GM21737 (cell line): Measurements from ENCODE around the gene SOX13.
"Not testable (repeated sequence)": the region's sequence is repeated elsewhere in the genome, so short reads cannot be mapped to it uniquely, and the experiment has no call there.

Experiments used
- ATAC-seq: cut with Tn5 transposase; IDR thresholded peaks from one replicate; pipeline ENCODE4 v1.9.1; 2021; ENCODE audit warnings: mild to moderate bottlenecking, moderate library complexity; ENCODE audit not compliant: unreplicated experiment

The SOX13 gene

DNA sequence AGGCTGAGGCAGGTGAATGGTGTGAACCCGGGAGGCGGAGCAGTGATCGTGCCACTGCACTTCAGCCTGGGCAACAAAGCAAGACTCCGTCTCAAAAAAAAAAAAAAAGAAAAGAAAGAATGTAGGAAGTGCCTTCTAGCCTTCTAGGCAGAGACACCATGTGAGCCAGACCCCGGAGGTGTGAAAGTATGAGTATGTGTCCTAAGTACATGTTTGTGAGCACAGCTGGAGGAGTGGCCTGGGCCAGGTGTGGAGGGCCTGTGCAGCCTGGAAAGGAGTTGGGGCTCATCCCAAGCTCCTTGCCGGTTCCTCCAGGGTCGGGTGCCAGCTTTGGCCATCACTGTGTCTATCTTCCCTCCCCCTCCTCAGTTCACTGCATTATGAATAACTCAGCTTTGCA lies 13.0 kb downstream of the SOX13 start:
- ATAC-seq: no peak

DNA sequence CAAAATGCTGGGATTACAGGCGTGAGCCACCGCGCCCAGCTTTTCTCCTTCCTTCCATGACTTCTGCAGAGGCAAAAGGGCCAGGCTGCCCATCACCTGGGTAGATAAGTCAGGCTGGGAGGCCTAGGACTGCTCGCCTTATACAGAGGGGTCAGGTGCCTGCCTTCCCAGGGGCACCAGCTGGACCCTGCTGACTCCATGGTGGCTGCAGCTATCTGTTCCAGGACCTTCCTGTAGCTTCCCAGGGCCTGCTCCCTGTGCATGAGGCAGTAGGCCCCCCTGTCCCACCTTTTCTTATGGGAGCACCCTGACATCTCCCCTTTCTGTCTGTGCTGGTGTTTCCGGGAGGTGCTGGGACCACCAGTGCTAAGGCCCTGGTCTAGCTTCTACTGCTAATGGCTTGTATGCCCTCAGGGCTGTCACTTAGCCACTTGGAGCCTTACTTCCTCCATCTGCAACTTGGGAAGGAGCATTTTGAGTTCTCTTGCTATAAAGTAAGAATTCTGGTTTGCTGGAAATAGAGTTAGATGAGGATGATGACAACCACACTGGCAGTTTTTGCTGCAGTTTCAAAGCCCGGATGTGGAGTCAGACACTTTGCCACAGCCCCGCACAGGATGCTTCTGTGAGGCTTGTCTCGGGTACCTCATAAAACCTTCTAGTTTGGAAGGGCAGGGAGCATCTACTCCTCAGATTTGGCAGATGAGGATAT lies 14.4 kb downstream of the SOX13 start:
- no peak for ATAC-seq

- no peak for ATAC-seq
Observed at GRCh38 chr1:204087893-204088528, 15.1 kb downstream of the SOX13 start.

DNA sequence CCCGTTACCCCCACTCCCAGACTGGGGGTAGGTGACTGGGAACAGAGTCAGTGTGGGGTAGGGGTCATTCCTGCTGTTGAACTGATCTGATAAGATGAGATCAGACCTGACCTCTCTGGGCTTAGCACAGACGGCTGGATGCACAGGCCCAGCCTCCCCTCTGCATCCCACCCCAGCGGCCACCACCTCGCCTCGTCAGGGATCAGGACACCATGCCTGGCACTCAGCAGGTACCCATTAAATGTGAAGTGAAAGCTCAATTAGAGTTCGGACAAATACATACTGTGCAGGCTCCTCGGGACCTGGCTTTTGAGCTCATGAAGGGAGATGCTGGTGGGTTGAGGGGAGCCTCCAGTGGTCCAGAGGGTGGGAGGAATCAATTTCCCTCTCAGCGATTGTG lies 15.7 kb downstream of the SOX13 start:
- no peak for ATAC-seq

- ATAC-seq: no peak
Observed at GRCh38 chr1:204089044-204089751, 16.3 kb downstream of the SOX13 start.

DNA sequence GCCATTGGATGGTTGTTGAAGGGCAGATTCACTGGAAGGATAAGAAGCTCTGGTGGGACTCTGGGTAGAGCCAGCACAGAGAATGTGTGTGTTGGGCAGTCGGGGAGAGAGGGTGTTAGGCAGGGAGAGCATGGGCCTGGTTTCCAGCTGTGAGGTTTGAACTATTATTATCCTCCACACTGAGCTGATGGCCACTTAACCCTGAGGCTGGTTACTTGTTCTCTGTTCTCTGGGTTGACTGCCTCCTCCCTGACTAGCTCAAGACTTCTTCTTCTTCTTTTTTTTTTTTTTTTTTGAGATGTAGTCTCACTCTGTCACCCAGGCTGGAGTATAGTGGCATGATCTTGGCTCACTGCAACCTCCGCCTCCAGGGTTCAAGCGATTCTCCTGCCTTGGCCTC lies 17.2 kb downstream of the SOX13 start:
- not testable (repeated sequence) for ATAC-seq

GRCh38 chr1:204091066-204091465 lies 18.2 kb downstream of the SOX13 start:
- ATAC-seq: no peak

DNA sequence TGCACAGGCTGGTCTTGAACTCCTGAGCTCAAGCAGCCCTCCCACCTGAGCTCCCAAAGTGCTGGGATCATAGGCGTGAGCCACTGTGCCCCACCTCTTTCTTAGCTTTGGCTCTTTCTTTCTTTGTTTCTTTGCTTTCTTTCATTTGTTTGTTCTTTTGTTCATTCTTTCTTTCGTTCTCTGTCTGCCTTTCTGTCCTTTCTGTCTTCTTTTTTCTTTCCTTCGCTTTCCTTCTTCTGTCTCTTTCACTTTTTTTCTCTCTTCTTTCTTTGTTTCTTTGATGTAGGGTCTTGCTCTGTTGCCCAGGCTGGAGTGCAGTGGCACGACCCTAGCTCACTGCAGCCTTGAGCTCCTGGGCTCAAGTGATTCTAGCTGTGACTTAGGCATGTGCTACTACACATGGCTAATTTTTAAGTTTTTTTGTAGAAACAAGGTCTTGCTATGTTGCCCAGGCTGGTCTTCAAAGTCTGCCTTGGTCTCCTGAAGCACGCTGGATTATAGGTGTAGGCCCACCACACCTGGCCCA lies 18.9 kb downstream of the SOX13 start:
- ATAC-seq: no peak

DNA sequence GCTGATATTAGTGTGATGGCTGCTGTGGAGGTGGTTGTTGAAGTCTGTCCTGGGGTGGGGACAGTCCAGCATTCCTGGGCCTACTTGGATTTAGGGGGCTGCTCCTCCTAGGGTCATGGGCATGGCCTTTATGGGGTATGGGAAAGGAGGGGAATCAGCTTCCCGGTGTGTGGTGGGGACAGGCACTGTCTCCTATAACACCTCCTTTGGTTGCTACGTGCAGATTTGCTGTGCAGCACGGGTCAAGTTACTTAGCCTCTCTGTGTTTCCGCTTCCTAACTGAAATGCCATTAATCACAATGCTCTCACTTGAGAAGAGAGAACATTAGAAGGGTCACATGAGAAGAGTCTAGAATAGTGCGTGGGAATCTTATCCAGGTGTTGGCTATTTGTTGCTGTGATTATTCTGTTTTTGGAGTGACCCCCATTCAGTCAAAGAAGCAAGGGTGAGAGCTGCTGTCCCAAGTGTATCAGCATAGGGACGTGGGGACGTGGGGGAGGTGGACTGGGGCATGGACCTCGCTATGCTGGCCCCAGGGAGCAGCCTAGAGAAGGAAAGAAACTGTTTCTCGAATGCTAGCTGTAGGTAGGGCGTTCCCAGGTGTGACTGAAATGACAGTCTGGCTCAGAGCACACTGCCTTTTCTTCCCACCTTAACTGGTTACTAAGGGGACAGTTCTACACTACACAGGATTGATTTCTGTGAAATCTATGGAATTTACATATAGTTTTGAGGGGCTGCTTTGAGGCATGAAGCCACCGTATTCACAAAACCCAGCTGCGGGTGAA lies 19.9 kb downstream of the SOX13 start:
- no peak for ATAC-seq

- ATAC-seq: no peak
Observed at GRCh38 chr1:204093421-204093717, 20.5 kb downstream of the SOX13 start.

DNA sequence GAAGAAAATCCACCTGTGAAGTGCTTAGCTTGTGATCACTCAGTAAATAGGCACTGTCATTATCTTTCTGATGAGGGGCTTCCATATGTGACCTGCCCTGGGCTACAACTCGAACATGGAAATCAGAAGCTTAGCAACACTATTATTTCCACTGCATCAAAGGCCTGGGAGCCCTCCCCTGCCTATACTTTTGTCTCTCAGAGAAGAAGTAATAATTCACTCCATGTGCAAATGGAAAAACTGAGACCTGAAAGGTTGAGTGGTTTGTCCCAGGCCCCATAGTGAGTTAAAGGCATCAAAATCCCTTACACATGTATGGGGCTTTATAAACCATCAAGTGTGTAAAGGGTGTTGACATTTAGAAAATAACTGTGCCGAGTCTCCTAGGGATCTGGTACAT lies 20.9 kb downstream of the SOX13 start:
- ATAC-seq: no peak

DNA sequence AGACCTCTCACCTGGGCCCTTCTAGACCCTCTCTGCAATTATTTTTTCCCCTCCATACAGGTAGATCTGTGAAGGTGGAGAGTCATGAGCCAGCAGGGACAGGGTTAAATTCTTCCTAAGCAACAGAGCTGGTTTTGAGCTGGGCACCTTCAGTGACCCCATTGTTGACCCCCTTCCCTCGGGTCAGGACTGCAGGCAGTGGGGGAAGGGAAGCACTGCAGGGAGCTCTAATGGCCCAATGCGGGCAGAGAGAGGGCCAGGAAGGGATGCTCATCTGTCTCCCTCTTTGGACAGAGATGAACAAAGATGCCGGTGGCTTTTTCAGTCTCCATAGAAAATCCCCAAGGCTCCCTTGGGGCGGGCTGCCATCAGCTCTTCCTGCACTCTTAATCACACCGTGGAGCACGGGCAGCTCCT lies 21.4 kb downstream of the SOX13 start:
- ATAC-seq: no peak

- no peak for ATAC-seq
Observed at GRCh38 chr1:204094856-204095634, 22.1 kb downstream of the SOX13 start.

- ATAC-seq: no peak
Observed at GRCh38 chr1:204096931-204097330, 24.0 kb downstream of the SOX13 start.

DNA sequence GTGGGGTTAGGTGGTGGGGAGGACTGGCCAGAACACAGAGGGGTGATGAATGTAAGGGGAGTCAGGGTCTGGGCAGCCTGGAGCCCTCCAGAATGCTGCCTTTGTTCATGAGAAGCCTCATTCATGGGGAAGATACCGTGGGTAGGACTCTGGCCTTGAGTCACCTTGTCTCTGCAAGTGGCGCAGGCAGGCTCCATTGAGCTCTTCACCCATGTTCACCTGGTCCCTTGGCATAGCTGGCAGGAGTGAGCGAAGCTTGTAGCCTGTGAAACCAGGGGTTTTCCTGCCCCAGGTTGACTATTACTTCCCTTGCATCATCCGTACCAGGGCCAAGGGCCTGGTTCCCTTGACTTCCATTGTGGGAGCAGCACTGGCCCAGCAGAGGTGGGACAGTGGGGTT lies 25.8 kb downstream of the SOX13 start:
- ATAC-seq: no peak

DNA sequence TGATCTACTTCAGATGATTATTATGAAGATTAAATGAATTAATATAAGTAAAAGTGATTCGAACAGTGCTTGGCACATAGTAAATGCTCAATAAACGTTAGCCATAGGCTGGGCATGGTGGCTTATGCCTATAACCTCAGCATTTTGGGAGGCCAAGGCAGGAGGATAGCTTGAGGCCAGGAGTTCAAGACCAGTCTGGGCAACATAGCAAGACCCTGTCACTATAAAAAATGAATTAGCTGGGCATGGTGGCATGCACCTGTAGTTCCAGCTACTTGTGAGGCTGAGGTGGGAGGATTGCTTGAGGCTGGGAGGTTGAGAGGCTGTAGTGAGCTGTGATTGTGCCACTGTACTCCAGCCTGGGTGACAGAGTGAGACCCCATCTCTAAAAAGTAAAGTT lies 26.8 kb downstream of the SOX13 start:
- not testable (repeated sequence) for ATAC-seq

DNA sequence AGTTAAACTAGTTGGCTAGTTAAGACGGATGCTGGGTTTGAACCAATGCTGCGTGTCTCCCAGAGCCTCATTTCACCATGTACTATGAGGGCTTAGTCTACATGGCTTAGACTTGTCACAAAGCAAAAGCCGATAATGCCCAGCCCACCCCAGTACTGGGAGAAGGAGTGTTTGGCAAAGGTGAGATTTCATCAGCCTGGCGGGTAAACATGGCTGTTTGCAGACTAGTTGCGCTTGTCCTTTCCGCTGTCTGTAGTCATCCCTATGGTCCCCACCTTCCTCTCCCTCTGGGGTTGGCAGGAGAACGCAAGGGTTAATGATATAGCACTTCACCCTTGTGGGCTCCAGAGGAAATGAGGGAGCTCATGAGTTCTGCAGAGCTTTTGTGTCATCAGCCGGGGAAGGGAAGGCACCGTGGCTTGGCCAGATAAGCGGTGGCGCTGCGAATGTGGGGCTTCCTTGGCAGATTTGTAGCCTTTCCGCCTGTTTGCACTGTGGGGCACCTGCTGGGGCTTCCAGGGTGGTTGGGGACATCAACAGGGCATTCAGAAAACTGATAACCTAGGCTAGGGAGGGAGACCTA lies 29.2 kb downstream of the SOX13 start:
- no peak for ATAC-seq

DNA sequence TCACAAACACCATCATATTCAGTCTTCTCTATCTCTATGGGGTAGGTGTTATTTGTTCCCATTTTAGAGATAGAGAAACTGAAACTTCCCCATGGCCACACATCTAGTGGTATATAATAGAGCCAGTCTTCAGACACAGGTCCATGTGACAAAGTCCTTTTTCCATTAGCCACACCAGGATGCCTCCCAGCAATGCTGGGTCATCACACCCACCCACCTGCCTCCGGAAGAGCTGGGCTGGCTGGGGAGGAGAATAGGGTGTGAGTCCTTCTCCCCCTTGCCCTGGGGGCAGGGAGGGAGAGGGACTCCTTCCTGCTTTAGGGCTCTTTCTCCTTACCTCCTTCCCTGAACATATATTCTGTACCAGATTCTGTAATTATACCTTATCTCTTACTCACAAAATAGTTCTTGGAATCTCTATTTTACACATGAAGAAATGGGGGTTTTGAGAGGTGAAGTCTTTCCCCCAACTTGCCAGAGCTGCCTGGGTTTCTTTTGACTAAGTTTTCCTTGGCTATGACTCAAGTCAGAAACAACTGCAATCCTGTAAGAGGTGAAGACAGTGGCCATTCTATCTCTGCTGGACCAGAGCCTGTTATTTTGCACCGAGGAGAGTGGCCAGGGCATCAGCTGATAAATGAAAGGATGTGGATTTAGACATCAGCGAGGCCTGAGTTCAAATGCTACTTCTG lies 30.0 kb downstream of the SOX13 start:
- no peak for ATAC-seq

- no peak for ATAC-seq
Observed at GRCh38 chr1:204103431-204103741, 30.5 kb downstream of the SOX13 start.
